Mesenteric fat pad (tissue), 1 donor: ENCODE data around the gene RRP12. TPM values are rescaled to one million over a fixed set of nuclear protein-coding genes. Genes with fewer than 3 reads are reported as not detected.

Experiments
- DNase-seq: peaks from one replicate; pipeline ENCODE4 v3.0.0-alpha.2; 2020; ENCODE audit warnings: low spot score
- total RNA-seq: library from RNA; stranded (reverse); fragmentation: NEBNext Ultra II Directional; extraction: Animal tissue kit (Norgen Biotek cat#: 25700); gene quantifications from one replicate; pipeline ENCODE4 v1.2.1, GENCODE V29; 2021
- donor health status: DM: yes; HTN: yes; CAD: no.

RRP12 gene
- total RNA-seq, 1 donor from 2014 or later = 38.6 TPM

DNA sequence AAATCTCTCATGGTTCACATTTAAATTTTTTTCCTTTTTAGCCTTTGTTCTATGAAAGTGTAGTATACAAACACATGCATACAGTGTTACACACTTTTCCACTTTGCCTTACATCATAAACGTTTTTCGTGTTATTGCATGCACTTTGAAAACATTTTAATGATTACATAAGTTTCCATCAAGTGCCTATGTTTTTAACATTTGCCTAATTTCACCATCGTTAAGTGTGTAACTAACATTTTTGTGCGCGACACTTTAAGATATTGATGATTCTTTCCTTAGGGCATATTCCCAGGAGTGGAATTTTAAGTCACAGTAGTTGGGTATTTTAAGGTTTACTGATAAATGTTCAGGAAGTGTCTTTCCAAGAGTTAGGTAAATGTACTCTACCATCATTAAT is 65.1 kb downstream of the RRP12 start:
- DNase-seq = no peak

DNA sequence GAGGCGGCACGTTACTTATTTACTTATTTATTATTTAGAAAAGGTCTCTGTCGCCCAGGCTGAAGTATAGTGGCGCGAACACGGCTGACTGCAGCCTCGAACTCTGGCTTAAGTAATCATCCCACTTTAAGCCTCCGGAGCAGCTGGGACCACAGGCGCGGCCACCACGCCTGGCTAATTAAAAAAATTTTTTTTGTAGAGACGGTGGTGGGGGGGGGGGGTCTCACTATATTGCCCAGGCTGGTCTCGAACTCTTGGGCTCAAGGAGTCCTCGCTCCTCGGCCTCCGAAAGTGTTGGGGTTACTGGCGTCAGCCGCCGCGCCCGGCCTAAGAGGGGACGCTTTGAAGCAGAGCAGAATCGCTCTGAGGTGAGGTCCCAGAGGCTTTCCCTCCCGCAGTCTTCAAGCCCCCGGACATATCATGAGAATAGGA is 65.9 kb downstream of the RRP12 start:
- DNase-seq = no peak

DNA sequence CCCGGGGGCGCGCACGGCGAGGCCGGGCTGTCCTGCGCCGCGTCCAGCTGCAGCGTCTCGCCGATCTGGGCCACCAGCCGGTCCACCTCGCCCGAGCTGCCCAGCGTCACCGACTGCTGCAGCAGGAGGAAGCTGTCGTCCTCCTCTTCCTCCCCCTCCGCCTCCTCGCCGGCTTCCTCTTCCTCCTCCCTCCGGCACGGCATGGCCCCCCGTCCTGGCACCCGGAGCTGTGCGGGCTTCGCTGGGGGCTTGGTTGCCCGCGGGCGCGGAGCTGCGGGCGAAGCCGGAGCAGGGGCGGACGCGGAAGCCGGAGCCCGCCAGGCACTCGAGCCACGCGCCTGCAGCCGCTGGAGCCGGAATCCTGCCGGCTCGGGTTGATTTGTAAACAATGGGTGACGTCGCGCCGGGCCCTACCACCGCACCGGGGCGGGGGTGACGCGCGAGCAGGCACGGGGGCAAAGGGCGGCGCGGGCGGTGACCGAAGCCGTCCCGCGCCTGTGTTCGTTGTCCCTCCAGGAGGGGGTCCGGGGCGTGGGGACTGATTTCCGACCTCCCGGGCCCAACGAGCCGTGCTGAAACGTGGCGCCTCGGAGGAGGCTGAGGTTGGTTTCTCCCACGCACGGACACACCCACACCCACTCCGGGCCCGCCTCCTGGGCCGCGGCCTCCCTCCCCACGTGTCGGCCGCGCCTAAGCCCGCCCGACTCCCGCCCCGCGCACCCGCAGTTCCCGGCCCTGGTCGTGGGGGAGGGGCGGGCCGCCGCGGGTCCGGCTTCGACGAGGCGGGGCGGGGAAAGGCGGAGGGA is 66.6 kb downstream of the RRP12 start, which contains the start of gene FRAT2:
Gene FRAT2 (minus strand): TSS at position 360 of the 806 bp plus-strand sequence. CDS start 157 bp downstream, at position 203.
- peak; percentile 96 for DNase-seq

DNA sequence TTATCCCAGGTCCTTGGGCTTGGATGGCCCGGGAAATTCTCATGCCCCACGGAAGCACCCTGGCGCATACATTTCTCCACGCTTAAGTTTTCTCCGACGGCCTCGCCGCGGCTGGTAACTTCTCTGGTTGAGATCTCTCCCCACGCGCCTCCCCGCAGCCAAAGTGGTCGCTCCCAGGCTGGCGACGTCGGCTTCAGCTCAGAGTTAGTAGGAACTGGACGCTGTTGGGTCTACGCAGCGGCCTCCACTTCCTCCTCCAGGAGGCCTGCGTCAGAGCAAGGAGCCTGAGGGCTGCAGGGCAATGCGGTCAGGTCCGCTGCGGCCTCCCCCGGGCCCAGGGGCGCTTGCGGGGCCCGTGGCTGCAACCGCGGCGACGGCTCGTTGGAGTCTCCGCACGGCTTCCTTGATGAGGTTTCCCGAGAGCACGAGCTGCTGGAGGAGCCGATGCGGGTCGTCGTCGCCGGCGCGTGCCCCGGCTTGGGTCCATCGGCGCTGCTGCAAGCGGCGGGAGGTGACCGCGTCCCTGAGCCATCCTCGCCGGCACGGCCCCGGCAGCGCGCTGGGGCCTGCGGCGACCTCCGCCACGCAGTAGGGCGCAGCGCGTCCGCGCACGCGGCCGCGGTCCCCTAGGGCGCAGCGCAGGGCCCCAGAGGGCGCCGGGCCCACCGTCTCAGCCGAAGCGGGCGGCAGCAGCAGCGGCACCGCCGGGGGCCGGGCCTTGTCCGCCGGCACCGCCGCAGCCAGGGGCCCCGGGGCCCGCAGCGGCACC is 67.4 kb downstream of the RRP12 start:
- no peak for DNase-seq

- no peak for DNase-seq
Observed at GRCh38 chr10:97333351-97333600, 67.9 kb downstream of the RRP12 start.

- DNase-seq = no peak
Observed at GRCh38 chr10:97332591-97333350, 68.4 kb downstream of the RRP12 start.

DNA sequence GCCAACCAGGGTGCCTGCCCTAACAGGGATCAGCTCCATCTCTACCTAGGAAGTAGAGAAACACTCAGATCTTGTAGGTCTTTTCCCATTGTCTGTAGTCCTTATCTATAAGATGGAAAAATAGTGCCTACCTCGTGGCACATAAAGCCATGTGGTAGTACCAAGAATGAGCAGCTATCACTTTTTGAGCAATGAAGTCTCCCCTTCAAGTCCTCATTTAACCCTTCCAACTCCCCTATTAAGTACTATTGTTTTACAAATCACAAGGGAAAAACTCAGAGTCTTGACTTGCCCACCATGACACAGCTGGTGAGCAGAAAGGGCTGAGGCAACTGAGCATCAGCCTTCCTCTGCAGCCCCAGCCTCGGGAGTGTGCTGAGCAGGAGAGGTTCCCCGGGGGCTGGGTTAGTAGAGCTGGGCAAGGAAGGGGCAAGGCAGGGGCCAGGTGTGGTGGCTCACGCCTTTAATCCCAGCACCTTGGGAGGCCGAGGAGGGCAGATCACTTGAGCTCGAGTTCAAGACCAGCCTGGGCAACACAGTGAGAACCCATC is 69.9 kb downstream of the RRP12 start:
- DNase-seq = no peak

DNA sequence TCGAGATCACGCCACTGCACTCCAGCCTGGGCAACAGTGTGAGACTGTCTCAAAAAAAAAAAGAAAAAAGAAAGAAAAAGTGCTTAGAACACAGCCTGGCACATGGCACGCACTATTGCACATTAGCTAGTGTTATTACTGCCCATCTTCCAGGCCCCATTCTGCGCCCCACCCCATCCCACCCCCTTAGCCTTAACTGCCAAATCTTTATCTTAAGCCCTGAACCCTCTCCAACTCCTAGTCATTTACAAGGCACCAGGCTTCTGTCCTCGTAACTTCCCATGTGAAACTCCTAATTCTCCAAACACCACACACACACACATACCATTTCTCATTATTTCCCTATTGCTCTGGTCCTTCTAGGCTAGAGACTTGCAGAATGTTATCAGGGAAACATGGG is 71.4 kb downstream of the RRP12 start:
- no peak for DNase-seq

DNA sequence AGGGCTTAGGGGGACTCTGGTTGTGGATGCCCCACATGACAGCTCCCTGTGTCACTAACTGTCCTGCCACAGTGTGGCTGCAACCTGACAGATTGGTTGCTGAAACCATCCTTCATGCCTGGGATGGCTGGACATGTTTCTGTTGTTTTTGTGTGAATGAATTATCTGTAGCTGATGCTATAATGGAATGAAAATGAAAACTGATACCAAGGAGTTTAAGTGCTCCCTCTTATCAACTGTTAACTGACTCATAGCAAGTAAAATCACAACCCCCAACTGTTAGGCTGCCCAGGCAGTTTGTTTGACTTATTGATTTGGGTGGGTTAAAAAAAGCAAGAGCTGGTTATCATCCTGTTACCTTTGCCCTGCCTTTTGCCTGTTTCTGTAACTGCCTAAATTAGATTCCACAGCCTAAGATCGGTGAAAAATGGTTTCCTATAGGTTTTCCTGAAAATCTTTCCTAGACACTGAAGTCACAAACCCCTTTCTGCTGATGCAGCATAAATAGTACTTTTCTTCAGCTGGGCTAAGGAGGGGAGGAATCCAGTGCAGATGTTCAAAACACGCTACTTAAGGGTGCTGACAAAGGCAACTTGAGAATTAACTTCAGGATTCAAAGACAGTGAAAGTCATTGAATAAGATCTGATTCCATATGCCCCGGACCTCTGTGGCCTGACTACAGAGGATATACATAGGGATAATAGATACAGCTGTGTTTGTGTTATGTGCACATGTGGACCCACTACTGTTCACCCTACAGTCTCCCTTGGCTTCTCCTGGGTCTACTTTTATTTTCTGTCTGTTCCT is 72.3 kb downstream of the RRP12 start:
- no peak for DNase-seq

DNA sequence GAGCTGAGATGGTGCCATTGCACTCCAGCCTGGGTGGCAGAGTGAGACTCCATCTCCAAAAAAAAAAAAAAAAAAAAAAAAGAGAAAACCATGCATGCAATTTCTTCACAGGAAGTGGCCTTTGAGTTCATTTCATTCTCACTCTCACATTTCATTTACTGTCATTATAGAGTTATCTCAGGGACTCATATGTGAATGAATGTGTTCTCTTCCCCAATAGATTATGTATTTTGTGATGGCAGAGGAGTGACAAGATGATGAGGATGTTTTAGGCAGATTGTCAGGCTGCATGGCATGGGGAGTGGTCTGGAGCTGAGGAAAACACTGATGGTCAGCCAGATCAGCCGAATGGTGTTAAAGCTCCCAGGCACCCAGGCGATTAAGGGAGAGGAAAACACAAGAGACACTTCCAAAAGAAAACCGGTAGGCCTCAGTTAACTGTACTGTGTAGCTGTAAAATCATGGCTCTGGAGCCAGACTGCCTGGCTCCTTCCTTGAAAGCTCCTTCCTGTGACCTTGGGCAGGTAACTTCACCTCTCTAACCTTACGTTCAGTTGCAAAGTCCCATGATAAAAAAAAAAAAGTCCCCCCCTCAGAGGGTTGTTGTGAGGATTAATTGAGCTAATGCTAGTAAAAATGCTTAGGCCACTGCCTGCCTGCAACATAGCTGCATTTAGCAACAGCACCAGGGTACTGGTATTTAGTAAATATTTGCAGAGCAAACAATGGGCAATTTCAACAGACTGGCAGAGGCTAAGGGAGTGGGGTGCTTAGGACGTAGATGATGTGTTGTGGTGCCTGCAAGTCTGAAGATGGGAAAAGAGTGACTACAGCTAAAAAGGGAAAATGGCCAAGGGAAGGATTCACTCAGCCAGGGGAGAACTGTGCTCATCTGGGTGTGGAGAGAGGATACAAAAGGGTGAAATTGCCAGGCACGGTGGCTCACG is 73.5 kb downstream of the RRP12 start:
- no peak for DNase-seq

- DNase-seq = no peak
Observed at GRCh38 chr10:97325754-97326153, 75.4 kb downstream of the RRP12 start.

- DNase-seq = no peak
Observed at GRCh38 chr10:97323501-97323900, 77.6 kb downstream of the RRP12 start.

- DNase-seq = no peak
Observed at GRCh38 chr10:97321804-97322190, 79.3 kb downstream of the RRP12 start.

- no peak for DNase-seq
Observed at GRCh38 chr10:97321032-97321803, 79.9 kb downstream of the RRP12 start.

DNA sequence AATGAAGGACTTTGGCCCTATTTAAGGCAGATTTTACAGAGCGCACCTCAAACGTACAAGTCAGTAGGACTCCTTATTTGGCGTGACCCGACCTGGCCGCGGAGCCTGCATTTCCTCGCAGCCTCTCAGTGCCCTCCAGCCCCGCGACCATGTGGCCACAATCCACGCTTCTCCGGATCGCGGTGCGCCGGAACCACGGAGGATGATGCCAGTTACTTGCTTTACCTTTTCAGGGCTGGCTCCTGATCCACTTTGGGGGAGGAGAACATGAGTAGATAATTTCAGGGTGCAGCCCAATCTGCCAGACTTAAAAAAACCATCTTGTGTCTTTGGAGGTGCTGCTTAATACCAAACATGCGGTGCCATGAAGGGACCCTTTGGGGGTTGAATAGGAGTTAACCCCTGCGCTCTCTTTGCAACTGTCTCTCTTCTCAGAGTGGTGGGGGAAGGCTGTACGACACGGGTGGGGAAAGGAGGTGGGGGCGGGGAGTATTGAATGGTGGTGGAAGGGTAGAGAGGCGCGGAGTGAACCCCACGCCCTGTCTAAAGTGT is 80.6 kb downstream of the RRP12 start:
- DNase-seq = no peak

GRCh38 chr10:97319671-97320479 is 81.3 kb downstream of the RRP12 start:
- peak; percentile 91 for DNase-seq

- DNase-seq = peak; percentile 97
Observed at GRCh38 chr10:97318772-97319651, 82.1 kb downstream of the RRP12 start, which contains the start of gene FRAT1. Gene FRAT1 (plus strand): TSS chr10:97319271. CDS start chr10:97319454, 183 bp downstream.
